HG02938 (cell line): ENCODE data around the gene TAS1R3.
"Not testable (repeated sequence)": the region's sequence is repeated elsewhere in the genome, so short reads cannot be mapped to it uniquely, and the experiment has no call there.

Source experiments
- ATAC-seq: cut with Tn5 transposase; IDR thresholded peaks from one replicate; pipeline ENCODE4 v1.9.1; 2021; ENCODE audit warnings: mild to moderate bottlenecking, moderate library complexity; ENCODE audit not compliant: unreplicated experiment

TAS1R3 gene

DNA sequence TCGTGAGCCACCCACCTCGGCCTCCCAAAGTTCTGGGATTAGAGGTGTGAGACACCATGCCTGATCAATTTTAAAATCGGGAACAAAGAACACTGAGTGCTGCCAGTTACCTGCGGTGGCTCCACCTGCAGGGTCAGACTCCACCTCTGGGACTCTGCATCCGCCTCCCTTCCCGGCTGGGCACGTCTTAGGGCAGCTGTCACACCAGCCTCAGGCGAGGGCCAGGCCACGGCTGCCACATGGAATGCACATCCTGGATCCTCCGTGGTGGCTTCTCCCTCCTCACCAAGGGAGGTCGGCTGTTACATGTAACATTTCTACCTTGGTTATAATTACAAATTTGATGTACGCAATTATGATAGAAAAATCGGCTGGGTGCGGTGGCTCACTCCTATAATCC is 33.2 kb downstream of the TAS1R3 start:
- no peak for ATAC-seq

- no peak for ATAC-seq
Measured at GRCh38 chr1:1365875-1366698, 35.0 kb downstream of the TAS1R3 start.

DNA sequence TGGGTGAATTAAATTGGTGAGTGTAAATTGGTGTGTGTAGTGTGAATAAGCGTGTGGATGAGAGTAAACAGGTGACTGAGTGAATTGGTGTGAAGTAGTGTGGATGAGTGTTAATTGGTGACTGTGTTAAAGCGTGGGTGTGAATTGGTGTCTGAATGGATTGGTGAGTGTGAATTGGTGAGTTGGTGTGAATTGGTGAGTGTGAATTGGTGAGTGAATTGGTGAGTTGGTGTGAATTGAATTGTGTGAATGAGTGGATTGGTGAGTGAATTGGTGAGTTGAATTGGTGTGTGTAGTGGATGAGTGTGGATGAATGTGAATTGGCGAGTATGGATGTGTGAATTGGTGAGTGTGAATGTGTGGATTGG is 35.6 kb downstream of the TAS1R3 start:
- no peak for ATAC-seq

GRCh38 chr1:1367315-1367714 is 36.2 kb downstream of the TAS1R3 start:
- ATAC-seq: no peak

DNA sequence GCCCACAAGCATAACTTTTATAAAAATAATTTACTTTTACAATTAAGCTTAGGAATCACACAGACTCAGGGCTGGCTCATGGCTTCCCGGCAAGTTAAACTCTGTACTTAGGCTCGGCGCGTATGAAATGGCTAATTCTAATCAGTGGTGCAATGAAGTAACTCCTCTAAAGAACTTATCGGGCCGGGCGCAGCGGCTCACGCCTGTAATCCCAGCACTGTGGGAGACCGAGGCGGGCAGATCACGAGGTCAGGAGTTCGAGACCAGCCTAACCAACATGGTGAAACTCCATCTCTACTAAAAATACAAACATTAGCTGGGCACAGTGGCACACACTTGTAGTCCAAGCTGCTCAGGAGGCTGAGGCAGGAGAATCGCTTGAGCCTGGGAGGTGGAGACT is 39.0 kb downstream of the TAS1R3 start:
- ATAC-seq: not testable (repeated sequence)

- no peak for ATAC-seq
Measured at GRCh38 chr1:1370771-1371300, 39.8 kb downstream of the TAS1R3 start.

- ATAC-seq: no peak
Measured at GRCh38 chr1:1371364-1371745, 40.3 kb downstream of the TAS1R3 start.

GRCh38 chr1:1371746-1372711 is 40.9 kb downstream of the TAS1R3 start:
- no peak for ATAC-seq

GRCh38 chr1:1373051-1373814 is 42.2 kb downstream of the TAS1R3 start:
- no peak for ATAC-seq

DNA sequence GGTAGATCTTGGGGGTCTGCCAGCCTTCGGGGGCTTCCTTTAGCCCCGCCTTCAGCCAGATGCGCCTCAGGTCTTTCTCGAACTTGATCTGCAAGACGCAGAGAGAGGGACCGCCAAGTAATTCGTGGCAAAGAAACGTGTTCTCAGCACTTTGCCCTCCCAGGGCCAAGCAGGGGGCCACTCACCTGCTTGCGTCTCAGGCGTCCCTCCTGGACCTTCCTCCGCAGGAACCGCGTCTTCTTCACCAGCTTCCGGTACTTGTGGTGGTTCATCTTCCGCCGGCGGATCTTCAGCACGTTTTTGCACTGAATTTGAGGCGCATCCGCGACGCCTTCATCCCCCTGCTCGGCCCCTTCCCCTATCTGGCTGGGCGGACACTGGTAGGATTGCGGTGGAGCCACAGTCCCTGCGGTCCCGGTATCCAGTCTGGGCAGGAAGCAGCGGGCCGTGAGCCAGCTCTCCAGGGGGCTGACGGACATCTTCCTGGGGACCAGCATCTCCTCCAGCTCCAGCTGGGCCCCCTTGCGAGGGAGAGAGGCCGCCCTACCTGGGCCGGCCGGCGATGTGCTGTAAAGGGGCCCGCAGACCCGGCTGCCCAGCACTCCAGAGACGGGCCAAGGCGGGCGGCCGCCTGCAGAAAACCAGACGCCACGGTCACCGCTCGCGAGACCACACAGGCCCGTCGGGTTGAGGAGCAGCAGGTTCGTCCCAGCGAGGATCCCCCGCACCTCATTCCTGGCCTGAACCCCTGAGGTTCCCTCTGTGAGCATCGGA is 42.9 kb downstream of the TAS1R3 start:
- no peak for ATAC-seq

DNA sequence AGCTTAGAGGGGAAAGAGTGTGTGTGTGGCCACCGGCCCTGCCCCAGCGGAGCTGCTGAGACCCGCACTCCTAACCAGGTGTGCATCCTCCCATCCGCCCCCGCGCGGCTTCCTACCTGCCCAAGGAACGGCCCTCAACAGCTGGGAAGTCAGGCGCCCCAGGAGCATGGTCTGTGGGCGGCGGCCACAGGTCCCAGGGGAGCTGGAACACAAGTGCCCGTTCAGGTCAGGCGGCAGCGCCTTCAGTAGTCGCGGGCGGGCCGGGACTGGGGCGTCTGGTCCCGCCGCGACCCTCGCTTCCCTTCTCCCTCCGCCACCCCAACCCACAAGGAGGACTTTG is 43.5 kb downstream of the TAS1R3 start:
- peak; percentile 3 for ATAC-seq

DNA sequence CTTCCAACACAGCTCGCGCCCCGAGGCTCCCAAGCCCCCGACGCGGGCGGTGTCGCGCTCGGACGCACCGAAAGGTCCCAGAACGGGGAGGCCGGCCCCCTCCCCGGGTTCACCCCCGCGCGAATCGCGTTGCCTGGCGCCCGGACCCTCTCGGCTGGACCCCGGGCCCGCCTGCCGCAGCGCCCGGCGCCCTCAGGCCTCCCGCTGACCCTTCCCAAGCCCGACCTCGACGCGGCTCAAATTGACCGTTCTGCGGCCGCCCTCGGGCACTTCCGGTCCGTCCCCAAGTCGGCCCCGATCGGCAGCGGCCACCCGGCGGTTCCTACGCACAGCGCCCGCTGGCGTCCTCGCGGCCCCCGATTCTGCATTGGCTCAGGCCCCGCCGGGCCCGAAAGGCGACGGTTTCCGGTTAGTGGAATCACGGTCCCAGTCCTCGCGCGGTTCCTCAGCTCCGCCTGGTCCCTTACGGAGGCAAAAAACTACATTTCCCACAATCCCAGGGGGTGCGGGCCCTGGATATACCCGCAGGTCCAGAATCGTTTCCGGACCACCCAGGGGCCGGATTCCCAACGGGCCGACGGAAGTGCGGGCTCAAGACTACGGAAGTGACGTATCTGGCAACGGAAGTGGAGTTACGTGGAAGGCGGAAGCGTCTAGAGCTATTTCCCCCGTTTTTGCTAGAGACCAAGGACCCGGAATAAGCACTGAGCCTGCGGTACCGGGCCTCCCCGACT is 44.0 kb downstream of the TAS1R3 start, which contains the start of gene AURKAIP1:
Gene AURKAIP1 (minus strand): TSS at position 279 of the 734 bp plus-strand sequence. CDS start 451 bp downstream, outside the sequence.
- ATAC-seq: peak; percentile 86

DNA sequence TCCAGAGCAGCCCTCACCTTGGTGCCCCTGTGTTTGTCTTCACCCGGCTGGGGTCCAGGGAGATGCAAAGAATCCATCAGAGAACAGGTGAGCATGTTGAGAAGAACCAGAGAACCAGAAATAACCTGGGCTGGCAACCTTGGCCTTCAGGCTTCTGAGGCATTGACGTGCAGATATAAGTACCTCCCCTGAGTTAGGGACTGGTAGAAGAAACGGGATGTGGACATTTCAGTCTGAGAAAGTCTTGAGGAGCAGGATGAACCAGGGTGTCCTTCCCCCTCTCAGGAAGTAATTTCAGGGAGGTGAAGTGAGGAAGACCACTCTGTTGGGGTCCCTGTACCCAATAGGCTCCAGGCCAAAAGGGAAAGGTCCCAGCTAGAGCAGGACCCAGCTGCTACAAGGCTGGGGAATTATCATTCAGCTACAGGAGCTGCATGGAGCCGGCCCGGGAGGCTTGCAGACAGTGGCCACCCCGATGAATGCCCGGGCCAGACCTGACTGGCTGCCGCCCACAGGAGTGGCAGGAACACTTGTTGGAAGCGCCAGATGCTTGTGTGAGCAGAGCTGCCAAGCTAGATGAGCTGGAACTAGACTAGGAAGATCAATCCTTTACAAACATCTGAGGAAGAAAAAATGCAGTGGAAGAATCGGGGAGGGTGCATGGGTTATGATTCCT is 45.6 kb downstream of the TAS1R3 start:
- no peak for ATAC-seq

- ATAC-seq: no peak
Measured at GRCh38 chr1:1377540-1378205, 46.6 kb downstream of the TAS1R3 start.

- ATAC-seq: no peak
Measured at GRCh38 chr1:1380860-1381259, 49.8 kb downstream of the TAS1R3 start.

DNA sequence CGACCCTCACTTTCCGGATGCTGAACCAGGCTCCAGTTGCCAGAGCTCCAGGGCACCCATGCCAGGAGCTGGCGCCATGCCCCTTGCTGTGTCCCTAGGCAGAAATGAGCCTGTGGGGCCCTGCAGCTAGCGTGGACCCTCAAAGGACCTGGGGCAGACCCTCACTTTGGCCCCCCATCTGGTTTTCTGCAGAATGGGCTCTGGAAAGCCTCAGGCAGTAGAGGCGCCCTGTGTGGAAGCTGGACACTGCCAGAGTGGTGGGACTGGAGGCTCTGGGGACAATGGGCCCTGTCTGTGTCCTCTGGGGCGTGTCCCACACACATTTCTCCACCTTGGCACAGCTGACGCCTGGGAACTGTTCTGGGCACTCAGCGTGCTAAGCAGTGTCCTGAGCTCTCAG is 50.2 kb downstream of the TAS1R3 start:
- ATAC-seq: no peak
